Endothelial cell of umbilical vein (primary cell): ENCODE measurements around the gene IKZF1. TPM values are rescaled to one million over a fixed set of nuclear protein-coding genes. Genes with fewer than 3 reads are reported as not detected.

Experiments
- BruUV-seq: library from RNA; stranded (reverse); fragments of 400-500 nt; replicated peaks from 2 replicates; lab custom pipeline; 2021; lab: Mats Ljungman, UMichigan
- CTCF ChIA-PET: fragments of 300-600, 350-600 bp; sonication (Branson Sonifier 250); formaldehyde crosslinking; loops from one replicate; lab custom pipeline; 2021; ENCODE audit warnings: antibody characterized with exemption, inconsistent platforms; lab: Charles Lee
- POLR2A ChIA-PET: fragments of 300-600, 350-600 bp; sonication (Branson Sonifier 250); formaldehyde crosslinking; loops from one replicate; lab custom pipeline; 2021; ENCODE audit warnings: antibody characterized with exemption, inconsistent platforms; lab: Charles Lee
- DNase-seq: peaks from one replicate; pipeline ENCODE4 v3.0.0-alpha.2; 2011; ENCODE audit warnings: low read depth, low spot score
- FAIRE-seq: peaks from 2 replicates; lab custom pipeline; 2011; peaks lifted over from hg19 to GRCh38; lab: Jason Lieb, UNC
- H2AFZ ChIP-seq: 2 replicates; pipeline ENCODE4 v1.6.0; 2012; ENCODE audit warnings: low read depth, low read length, control low read depth, inconsistent platforms
- H3K27ac ChIP-seq: 2 replicates; pipeline ENCODE4 v1.5.1; 2011; ENCODE audit warnings: low read depth, mild to moderate bottlenecking, control low read depth, low read length, moderate library complexity; ENCODE audit not compliant: insufficient read depth
- H3K27me3 ChIP-seq, 2 experiments: 2 replicates each; pipeline versions ENCODE4 v1.6.0 to v1.6.1; 2011; ENCODE audit warnings: low read length in 2 of 2, mixed read lengths in 1 of 2; ENCODE audit not compliant: control insufficient read depth in 2 of 2, insufficient read depth in 2 of 2
- H3K36me3 ChIP-seq, 2 experiments: 2 replicates in 1 of 2; 3 replicates in 1 of 2; pipeline ENCODE4 v1.5.1; 2011; ENCODE audit warnings: low read length in 2 of 2, mild to moderate bottlenecking in 1 of 2, moderate library complexity in 1 of 2; ENCODE audit not compliant: control insufficient read depth in 2 of 2, insufficient read depth in 2 of 2; ENCODE audit errors: extremely low read depth in 1 of 2
- H3K4me1 ChIP-seq: 3 replicates; pipeline ENCODE4 v1.5.1; 2011; ENCODE audit warnings: mild to moderate bottlenecking, low read length; ENCODE audit not compliant: control insufficient read depth, insufficient read depth; ENCODE audit errors: extremely low read depth
- H3K4me2 ChIP-seq: 2 replicates; pipeline ENCODE4 v1.6.1; 2011; ENCODE audit warnings: low read length, control low read depth, mixed read lengths; ENCODE audit not compliant: insufficient read depth
- H3K4me3 ChIP-seq, 3 experiments: fragments of 200-600 bp in 1 of 3; sonication (generic), shearing (Covaris generic) in 1 of 3; replicated peaks in 1 of 3; 2 replicates each; pipeline ENCODE4 v1.5.1; 2011 to 2016; ENCODE audit warnings: control low read depth in 3 of 3, low read length in 3 of 3, mild to moderate bottlenecking in 2 of 3, inconsistent platforms in 1 of 3, low read depth in 1 of 3, moderate library complexity in 1 of 3; ENCODE audit not compliant: insufficient read depth in 1 of 3
- H3K79me2 ChIP-seq: 2 replicates; pipeline ENCODE4 v1.6.0; 2012; ENCODE audit warnings: low read length, inconsistent platforms; ENCODE audit not compliant: control insufficient read depth, insufficient read depth
- H3K9ac ChIP-seq: replicated peaks from 2 replicates; pipeline ENCODE3; 2011; ENCODE audit warnings: low read length, control low read depth; ENCODE audit not compliant: insufficient read depth; ENCODE audit errors: extremely low read depth
- H3K9me1 ChIP-seq: replicated peaks from 3 replicates; pipeline ENCODE4 v1.6.0; 2011; ENCODE audit warnings: mild to moderate bottlenecking, low read length; ENCODE audit not compliant: control insufficient read depth, insufficient read depth; ENCODE audit errors: extremely low read depth
- H3K9me3 ChIP-seq: replicated peaks from 2 replicates; pipeline ENCODE4 v1.5.1; 2012; ENCODE audit warnings: low read length, inconsistent platforms; ENCODE audit not compliant: control insufficient read depth, insufficient read depth
- H4K20me1 ChIP-seq: replicated peaks from 2 replicates; pipeline ENCODE3; 2011; ENCODE audit warnings: mild to moderate bottlenecking, low read length; ENCODE audit not compliant: control insufficient read depth, insufficient read depth; ENCODE audit errors: extremely low read depth
- CTCF ChIP-seq, 2 donors: IDR thresholded peaks; 1 replicate in 1 of 2; 2 replicates in 1 of 2; pipeline ENCODE4 v1.5.1; 2011; ENCODE audit warnings: low read length in 2 of 2, mild to moderate bottlenecking in 2 of 2, moderate library complexity in 2 of 2, control low read depth in 1 of 2, inconsistent platforms in 1 of 2, low read depth in 1 of 2; ENCODE audit not compliant: insufficient read depth in 1 of 2; ENCODE audit errors: extremely low read depth in 1 of 2
- EZH2 ChIP-seq: IDR thresholded peaks from 2 replicates; pipeline ENCODE4 v1.6.1; 2012; ENCODE audit warnings: borderline replicate concordance, low read depth, mild to moderate bottlenecking, moderate library complexity, low read length, inconsistent platforms; ENCODE audit not compliant: severe bottlenecking
- FOS ChIP-seq: IDR thresholded peaks from 2 replicates; pipeline ENCODE4 v1.6.1; 2011; ENCODE audit warnings: mild to moderate bottlenecking, low read length, moderate library complexity, borderline replicate concordance; ENCODE audit not compliant: insufficient read depth
- GATA2 ChIP-seq: IDR thresholded peaks from 2 replicates; pipeline ENCODE4 v1.7.0; 2011; ENCODE audit warnings: low read depth, mild to moderate bottlenecking, moderate library complexity, mixed read lengths, low read length; ENCODE audit not compliant: insufficient read length, insufficient read depth
- JUN ChIP-seq: IDR thresholded peaks from 2 replicates; pipeline ENCODE4 v1.6.1; 2011; ENCODE audit warnings: borderline replicate concordance, low read depth; ENCODE audit not compliant: insufficient read length, insufficient read depth
- MYC ChIP-seq: IDR thresholded peaks from one replicate; pipeline ENCODE4 v1.6.1; 2011; ENCODE audit warnings: mild to moderate bottlenecking, low read depth, low read length
- POLR2A ChIP-seq: IDR thresholded peaks from 2 replicates; pipeline ENCODE4 v1.6.1; 2012; ENCODE audit warnings: low read depth, mild to moderate bottlenecking, control low read depth, low read length
- POLR2AphosphoS5 ChIP-seq: IDR thresholded peaks from 2 replicates; pipeline ENCODE4 v1.6.1; 2012; ENCODE audit warnings: low read depth, mild to moderate bottlenecking, control low read depth, low read length, moderate library complexity; ENCODE audit not compliant: insufficient read depth
- dilution Hi-C: fragments of 300-500 bp; cut with MboI; formaldehyde crosslinking; loops from one replicate; pipeline ENCODE4 v1.15.0; 2019; ENCODE audit warnings: low sequenced_read_pairs; ENCODE audit not compliant: extremely low pct_ligation_motif_present
- intact Hi-C: fragments of 100-400 bp; cut with micrococcal nuclease; formaldehyde crosslinking; loops from one replicate; pipeline ENCODE4 v1.10.0; 2022
- polyA plus RNA-seq, 4 experiments: library from polyadenylated mRNA; depleted of rRNA in 3 of 4; stranded (reverse) in 3 of 4; unstranded in 1 of 4; fragments of >200 nt; gene quantifications; 2 replicates each; pipeline versions ENCODE4 v1.2.1 to v1.2.3, GENCODE V29; 2011 to 2012; ENCODE audit warnings: missing spikeins in 1 of 4
- total RNA-seq: library from RNA; stranded (reverse); gene quantifications from 2 replicates; pipeline ENCODE4 v1.2.3, GENCODE V29; 2021

The IKZF1 gene
- total and polyA plus RNA-seq, 2 donors (not counting 3 experiments of a cell fraction or from before 2014, with no cell fraction given), result 0.01 to 0.20 TPM

- Histone ChIP-seq H2AFZ (no peak overlapping the region), H3K4me2 (no peak overlapping the region), H3K9me1 (no peaks in the 10 kb centered on the region), H3K36me3 (peaks cover 6 to 9% of the 10 kb centered on the region in 2 experiments), H4K20me1 (no peaks in the 10 kb centered on the region), H3K27ac (peak overlapping the region; percentile 52), H3K9me3 (no peaks in the 10 kb centered on the region), H3K4me3 (no peak overlapping the region), H3K79me2 (peaks cover 4% of the 10 kb centered on the region), H3K4me1 (peaks cover 11% of the 10 kb centered on the region), H3K27me3 (no peaks in the 10 kb centered on the region), H3K9ac (no peak overlapping the region)
- BruUV-seq, result TSS peak; percentile 27
- DNase-seq (peak; percentile 43), FAIRE-seq (no peak)
- peak; percentile 61 for TF ChIP-seq FOS
- TF ChIP-seq POLR2A, result no peak
- peak; percentile 18 for TF ChIP-seq JUN
- no peak for TF ChIP-seq GATA2
- no peak for TF ChIP-seq POLR2AphosphoS5
- no peak for TF ChIP-seq MYC
- no peak for TF ChIP-seq EZH2
- TF ChIP-seq CTCF (IDR thresholded peaks at IDR 0.05; ENCODE audit: extremely low read depth in 1 of 2, insufficient read depth in 1 of 2, low read depth in 1 of 2, low read length in 2 of 2), result no peak
- POLR2A ChIA-PET, result interaction anchor here (0.6 kb wide), 1 partner anchor 157 kb away, joined by 3 read pairs; no protein-coding TSS in a partner anchor
- CTCF ChIA-PET, result interaction anchor here (0.7 to 1.6 kb wide), 6 partner anchors 10 to 231 kb away, joined by 3 to 5 read pairs (median 4); no protein-coding TSS in a partner anchor
- intact Hi-C loops (no loop called here), dilution Hi-C loops (no loop called here)
Measured at GRCh38 chr7:50436133-50436806, 131.8 kb downstream of the IKZF1 start.
